Stomach (tissue), 9 donors: ENCODE results near the gene TSPAN17. TPM values are rescaled to one million over a fixed set of nuclear protein-coding genes. Genes with fewer than 3 reads are reported as not detected.

Source experiments
- DNase-seq, 2 donors: peaks; one replicate each; pipeline versions ENCODE4 v3.0.0 to v3.0.0-alpha.2; 2013 to 2019
- H3K27ac ChIP-seq, 5 donors: fragments of 200-600 bp in 4 of 5; sonication (generic) in 4 of 5; one replicate each; pipeline ENCODE4 v1.5.1; 2013 to 2019; ENCODE audit warnings: mild to moderate bottlenecking in 1 of 5, moderate library complexity in 1 of 5
- H3K27me3 ChIP-seq, 3 donors: fragments of 200-600 bp; sonication (generic); one replicate each; pipeline ENCODE4 v1.5.1; 2017 to 2019; ENCODE audit warnings: mixed run types in 1 of 3
- H3K36me3 ChIP-seq, 4 donors: fragments of 200-600 bp; sonication (generic); 1 replicate in 3 of 4; 2 replicates in 1 of 4; pipeline ENCODE4 v1.5.1; 2016 to 2019
- H3K4me1 ChIP-seq, 4 donors: fragments of 200-600 bp; sonication (generic); one replicate each; pipeline ENCODE4 v1.5.1; 2016 to 2019
- H3K4me3 ChIP-seq, 4 donors: fragments of 200-600 bp; sonication (generic) in 3 of 4; one replicate each; pipeline ENCODE4 v1.5.1; 2016 to 2019; ENCODE audit warnings: mild to moderate bottlenecking in 1 of 4
- H3K9me3 ChIP-seq, 4 donors: fragments of 200-600 bp; sonication (generic); one replicate each; pipeline ENCODE4 v1.5.1; 2016 to 2019
- EP300 ChIP-seq: sonication (generic); formaldehyde crosslinking; IDR thresholded peaks from one replicate; pipeline ENCODE4 v1.6.1; 2017; ENCODE audit warnings: antibody characterized with exemption
- POLR2A ChIP-seq, 4 donors: fragments of 450-650 bp; IDR thresholded peaks; one replicate each; pipeline ENCODE4 v1.6.1; 2016; ENCODE audit warnings: antibody characterized with exemption in 4 of 4, control low read depth in 2 of 4, mild to moderate bottlenecking in 1 of 4, moderate library complexity in 1 of 4
- POLR2AphosphoS5 ChIP-seq, 3 donors: sonication (generic); formaldehyde crosslinking; IDR thresholded peaks; one replicate each; pipeline ENCODE4 v1.6.1; 2016; ENCODE audit warnings: antibody characterized with exemption in 3 of 3
- WGBS, 5 donors: extraction: QIAGEN DNeasy Blood & Tissue Kit in 3 of 5; methylation state at CpG; one replicate each; pipeline versions ENCODE4 v1.1.5 to v1.1.7; 2013 to 2018; 5-methylcytosine and 5-hydroxymethylcytosine counted together
- intact Hi-C: fragments of 100-400 bp; cut with DNase I; formaldehyde crosslinking; loops from one replicate; pipeline ENCODE4 v1.15.1; 2023; ENCODE audit warnings: low total_unique reads
- polyA plus RNA-seq, 3 donors: library from polyadenylated mRNA; stranded (reverse); fragments of 200-250 nt; gene quantifications; one replicate each; pipeline ENCODE4 v1.2.3, GENCODE V29; 2013
- total RNA-seq, 5 donors: library from RNA; depleted of rRNA; stranded (reverse); fragments of >200 nt; gene quantifications; one replicate each; pipeline versions ENCODE4 v1.1.0 to v1.2.3, GENCODE V29; 2014 to 2016
- TF ChIP-seq, protein P1 (sequence below), 7 experiments: fragments of 450-650 bp in 4 of 7; fragments of 200-600 bp in 3 of 7; sonication (generic) in 3 of 7; IDR thresholded peaks; one replicate each; pipeline ENCODE4 v1.5.1; 2016 to 2019; ENCODE audit warnings: antibody characterized with exemption in 7 of 7, control low read depth in 2 of 7, mild to moderate bottlenecking in 1 of 7
- donor health status: healthy with polysubstance abuse.
- donor health status: Bipolar disorder and iron deficiency.
- donor health status: healthy.

TSPAN17 gene
- total and polyA plus RNA-seq, 8 donors: 2.3 to 79.9 (median 21.7) TPM

DNA sequence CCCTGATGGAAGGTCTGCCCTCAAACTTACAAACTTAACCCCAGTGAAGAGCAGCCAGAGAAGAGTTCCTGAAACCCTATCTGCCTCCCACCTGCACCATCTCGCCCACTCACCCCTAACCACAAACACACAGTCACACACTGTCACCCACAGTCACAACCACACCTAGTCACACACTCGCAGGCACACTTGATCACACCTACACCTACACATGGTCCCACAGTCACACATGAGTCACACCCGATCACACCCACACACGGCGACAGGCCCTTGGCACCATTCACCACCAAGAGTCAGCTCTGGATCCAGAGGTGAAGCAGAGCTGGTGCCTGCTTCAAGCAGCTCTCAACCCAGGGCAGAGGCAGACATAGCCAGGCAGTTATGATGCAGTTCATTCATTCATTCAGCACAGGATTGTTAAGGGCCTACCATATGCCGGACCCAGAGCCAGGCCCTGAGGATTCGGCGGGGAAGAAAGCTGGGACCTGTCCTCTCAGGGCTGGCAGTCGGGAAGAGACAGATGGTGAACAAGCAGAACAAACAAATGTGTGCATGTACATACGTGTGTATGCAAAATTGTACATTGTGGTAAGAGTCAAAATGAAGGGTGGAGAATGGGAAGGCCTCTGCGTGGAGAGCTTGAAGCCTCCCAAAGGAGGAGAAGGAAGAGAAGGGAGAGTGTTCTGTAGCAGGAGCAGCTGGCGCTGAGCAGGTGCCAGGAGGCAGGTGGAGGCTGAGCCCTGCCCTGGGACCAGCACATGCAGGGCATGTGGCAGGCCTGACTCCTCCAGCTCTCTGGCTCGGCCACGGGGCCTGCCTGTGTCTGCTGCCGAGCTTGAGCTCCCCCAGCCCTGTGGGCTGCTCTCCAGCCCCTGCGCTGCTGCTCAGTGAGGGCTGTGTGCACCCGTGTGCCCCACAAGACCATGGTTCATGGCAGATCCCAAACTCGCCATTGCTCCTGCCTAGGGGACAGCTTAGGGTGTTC, 6.4 kb downstream of the TSPAN17 start:
- intact Hi-C loops: no loop called here
- Histone ChIP-seq H3K9me3 (no peaks in the 10 kb centered on the region), H3K27ac (peak overlapping the region in 1 of 5 donors; percentile 25), H3K4me1 (peaks cover 13 to 57% (median 19%) of the 10 kb centered on the region in 4 donors), H3K27me3 (no peaks in the 10 kb centered on the region), H3K4me3 (no peak overlapping the region), H3K36me3 (peaks cover 0 to 59% (median 56%) of the 10 kb centered on the region in 4 donors)
- peak in 1 of 2 donors; percentile 37 for DNase-seq
- 74 to 84% (median 78%) methylated on average over 18 of the region's 18 CpGs for WGBS, 5 donors
- TF ChIP-seq POLR2A (IDR thresholded peaks at IDR 0.05) (no peak), EP300 (no peak)

DNA sequence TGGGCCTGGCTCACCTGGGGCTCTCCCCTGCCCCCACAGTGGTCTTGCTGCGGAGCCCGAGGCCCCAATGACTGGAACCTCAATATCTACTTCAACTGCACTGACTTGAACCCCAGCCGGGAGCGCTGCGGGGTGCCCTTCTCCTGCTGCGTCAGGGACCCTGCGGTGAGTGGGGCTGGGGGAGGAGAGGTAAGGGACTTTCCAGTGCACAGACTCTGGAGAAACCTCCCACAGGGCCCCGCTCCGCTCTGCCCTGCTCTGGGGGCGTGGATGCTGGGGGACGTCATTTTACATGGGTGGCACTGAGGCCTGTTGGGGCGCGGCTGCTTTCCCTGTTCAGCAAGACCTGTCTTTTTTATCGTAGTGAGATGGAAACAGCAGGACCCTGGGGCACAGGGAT, 7.6 kb downstream of the TSPAN17 start:
- WGBS, 5 donors: 84 to 94% (median 94%) methylated on average over 13 to 14 of the region's 14 CpGs; no CpG with 5 or more reads in 1 of the 5 donors
- intact Hi-C loops: no loop called here
- H3K27me3 ChIP-seq: no peaks in the 10 kb centered on the region
- TF ChIP-seq POLR2A (IDR thresholded peaks at IDR 0.05): no peak
- H3K4me1 ChIP-seq: peaks cover 14 to 56% (median 20%) of the 10 kb centered on the region in 4 donors
- no peak overlapping the region for H3K4me3 ChIP-seq
- no peak for DNase-seq
- no peaks in the 10 kb centered on the region for H3K9me3 ChIP-seq
- H3K36me3 ChIP-seq: peaks cover 0 to 59% (median 56%) of the 10 kb centered on the region in 4 donors
- no peak overlapping the region for H3K27ac ChIP-seq

DNA sequence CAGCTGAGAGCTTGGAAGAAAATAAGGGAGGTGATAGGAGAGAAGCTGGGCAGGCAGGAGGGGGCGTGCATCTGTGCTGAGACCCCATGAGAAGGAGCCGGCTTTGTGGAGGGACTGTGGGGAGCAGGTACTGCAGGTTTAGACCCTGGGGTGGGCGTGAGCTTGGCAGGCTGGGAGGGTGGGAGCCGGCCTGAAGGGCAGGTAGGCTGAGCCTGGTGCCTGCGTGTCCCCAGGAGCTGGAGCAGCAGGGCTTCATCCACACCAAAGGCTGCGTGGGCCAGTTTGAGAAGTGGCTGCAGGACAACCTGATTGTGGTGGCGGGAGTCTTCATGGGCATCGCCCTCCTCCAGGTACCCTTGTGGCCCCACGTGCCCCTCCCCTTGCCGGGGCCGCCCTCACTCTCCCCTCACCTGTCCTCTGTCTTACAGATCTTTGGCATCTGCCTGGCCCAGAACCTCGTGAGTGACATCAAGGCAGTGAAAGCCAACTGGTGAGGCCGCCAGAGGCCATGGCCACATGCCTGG, 9.2 kb downstream of the TSPAN17 start:
- H3K9me3 ChIP-seq: no peaks in the 10 kb centered on the region
- H3K4me3 ChIP-seq: no peak overlapping the region
- H3K4me1 ChIP-seq: peaks cover 14 to 52% (median 28%) of the 10 kb centered on the region in 4 donors
- WGBS, 5 donors: 85 to 91% (median 88%) methylated on average over 8 to 13 of the region's 13 CpGs
- TF ChIP-seq, protein P1, sequence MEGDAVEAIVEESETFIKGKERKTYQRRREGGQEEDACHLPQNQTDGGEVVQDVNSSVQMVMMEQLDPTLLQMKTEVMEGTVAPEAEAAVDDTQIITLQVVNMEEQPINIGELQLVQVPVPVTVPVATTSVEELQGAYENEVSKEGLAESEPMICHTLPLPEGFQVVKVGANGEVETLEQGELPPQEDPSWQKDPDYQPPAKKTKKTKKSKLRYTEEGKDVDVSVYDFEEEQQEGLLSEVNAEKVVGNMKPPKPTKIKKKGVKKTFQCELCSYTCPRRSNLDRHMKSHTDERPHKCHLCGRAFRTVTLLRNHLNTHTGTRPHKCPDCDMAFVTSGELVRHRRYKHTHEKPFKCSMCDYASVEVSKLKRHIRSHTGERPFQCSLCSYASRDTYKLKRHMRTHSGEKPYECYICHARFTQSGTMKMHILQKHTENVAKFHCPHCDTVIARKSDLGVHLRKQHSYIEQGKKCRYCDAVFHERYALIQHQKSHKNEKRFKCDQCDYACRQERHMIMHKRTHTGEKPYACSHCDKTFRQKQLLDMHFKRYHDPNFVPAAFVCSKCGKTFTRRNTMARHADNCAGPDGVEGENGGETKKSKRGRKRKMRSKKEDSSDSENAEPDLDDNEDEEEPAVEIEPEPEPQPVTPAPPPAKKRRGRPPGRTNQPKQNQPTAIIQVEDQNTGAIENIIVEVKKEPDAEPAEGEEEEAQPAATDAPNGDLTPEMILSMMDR (IDR thresholded peaks at IDR 0.05): no peak
- TF ChIP-seq EP300: no peak
- TF ChIP-seq POLR2AphosphoS5 (IDR thresholded peaks at IDR 0.05): no peak
- no peak for TF ChIP-seq POLR2A (IDR thresholded peaks at IDR 0.05)
- no peak overlapping the region for H3K27ac ChIP-seq
- no peak for DNase-seq
- H3K36me3 ChIP-seq: peaks cover 0 to 59% (median 56%) of the 10 kb centered on the region in 4 donors
- H3K27me3 ChIP-seq: peaks cover 0 to 7% (median 0%) of the 10 kb centered on the region in 3 donors
- intact Hi-C loops: no loop called here

DNA sequence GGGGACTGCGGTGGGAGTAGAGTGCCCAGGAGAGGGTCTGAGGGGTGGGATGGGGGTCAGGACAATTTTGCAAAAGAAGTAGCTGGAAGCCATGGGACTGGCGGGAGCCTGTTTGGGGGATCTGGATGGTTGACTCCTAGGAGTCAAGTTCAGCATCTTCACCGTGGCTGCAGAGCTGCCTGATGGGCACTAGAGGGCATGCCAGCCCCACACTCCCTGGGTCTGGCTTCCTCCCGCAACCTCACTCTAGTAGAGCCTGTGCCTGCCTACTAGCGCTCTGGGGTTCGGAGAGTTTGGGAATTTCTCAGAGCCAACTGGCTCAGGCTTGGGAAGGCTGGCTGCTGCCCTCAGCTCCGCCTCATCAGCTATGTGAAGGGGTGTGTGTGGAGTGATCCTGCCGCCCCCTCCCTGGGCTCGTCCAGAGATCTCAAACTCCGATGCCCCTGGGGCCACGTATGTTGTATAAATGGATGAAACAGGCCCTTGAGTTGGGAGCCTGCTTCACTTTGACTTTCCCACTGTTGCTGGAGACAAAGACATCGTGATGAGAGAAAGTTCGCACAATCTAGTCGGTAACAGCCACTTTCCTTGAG, 10.8 kb downstream of the TSPAN17 start:
- Histone ChIP-seq H3K27me3 (peaks cover 0 to 20% (median 7%) of the 10 kb centered on the region in 3 donors), H3K27ac (peak overlapping the region in 2 of 5 donors; percentile 32 to 37), H3K36me3 (peaks cover 0 to 48% (median 47%) of the 10 kb centered on the region in 4 donors), H3K4me1 (peaks cover 10 to 43% (median 28%) of the 10 kb centered on the region in 4 donors), H3K4me3 (no peak overlapping the region), H3K9me3 (no peaks in the 10 kb centered on the region)
- DNase-seq: peak; percentile 72 to 87
- no peak for TF ChIP-seq POLR2A (IDR thresholded peaks at IDR 0.05)
- TF ChIP-seq EP300: no peak
- TF ChIP-seq, protein P1 (IDR thresholded peaks at IDR 0.05): peak in 5 of 7 experiments; percentile 41 to 81 (median 69)
- no peak for TF ChIP-seq POLR2AphosphoS5 (IDR thresholded peaks at IDR 0.05)
- intact Hi-C loops: no loop called here
- 49 to 73% (median 53%) methylated on average over 6 to 14 of the region's 14 CpGs for WGBS, 5 donors
